ENCODE data around the gene MALRD1. TPM values are rescaled to one million over a fixed set of nuclear protein-coding genes. Genes with fewer than 3 reads are reported as not detected.

The MALRD1 gene
- total RNA-seq, 2 experiments from 2014 or later, result not detected

DNA sequence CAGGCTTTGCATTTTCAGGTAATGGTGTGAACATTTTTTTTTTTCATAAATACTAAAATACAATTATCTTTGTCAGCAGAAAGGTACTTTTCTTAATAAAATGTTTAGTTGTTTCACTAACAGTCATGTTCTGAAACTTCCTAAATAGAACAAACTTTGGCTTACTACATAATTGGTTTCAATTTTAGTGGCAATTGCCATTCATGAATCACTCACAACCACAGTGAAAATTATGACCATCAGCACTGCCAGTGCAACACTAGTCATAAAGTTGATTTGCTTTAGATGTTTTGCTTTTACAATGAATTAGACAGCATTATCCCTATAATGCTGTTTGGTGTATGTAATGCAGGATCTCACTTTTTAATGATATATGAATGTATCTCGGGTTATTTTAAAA is 470.0 kb downstream of the MALRD1 start:
- Mint-ChIP-seq H3K4me3 (no peak overlapping the region), H3K4me1 (no peaks in the 10 kb centered on the region), H3K27ac (no peak overlapping the region), H3K9me3 (peaks cover 2% of the 10 kb centered on the region), H3K27me3 (no peaks in the 10 kb centered on the region), H3K36me3 (no peaks in the 10 kb centered on the region)
- POLR2A ChIA-PET, result no interaction called here
- ATAC-seq (ENCODE audit: low read depth) (no peak), DNase-seq (no peak)

GRCh38 chr10:19531324-19531723 is 482.7 kb downstream of the MALRD1 start:
- H3K36me3 Mint-ChIP-seq, result no peaks in the 10 kb centered on the region
- POLR2A ChIA-PET, result no interaction called here

GRCh38 chr10:19532411-19532810 is 483.8 kb downstream of the MALRD1 start:
- POLR2A ChIA-PET, result no interaction called here
- H3K36me3 Mint-ChIP-seq, result no peaks in the 10 kb centered on the region
- DNase-seq (no peak), ATAC-seq (ENCODE audit: low read depth) (no peak)
- no peak overlapping the region for H3K4me3 Mint-ChIP-seq
- no peaks in the 10 kb centered on the region for H3K27me3 Mint-ChIP-seq
- no peaks in the 10 kb centered on the region for H3K4me1 Mint-ChIP-seq
- no peak overlapping the region for H3K27ac Mint-ChIP-seq
- no peaks in the 10 kb centered on the region for H3K9me3 Mint-ChIP-seq

More at GRCh38 chr10:19531324-19531723, 482.7 kb downstream of the MALRD1 start:
- DNase-seq, result no peak
- H3K4me3 Mint-ChIP-seq, result no peak overlapping the region
- H3K27me3 Mint-ChIP-seq, result no peaks in the 10 kb centered on the region
- no peaks in the 10 kb centered on the region for H3K4me1 Mint-ChIP-seq
- no peak for ATAC-seq (ENCODE audit: low read depth)
- H3K9me3 Mint-ChIP-seq, result no peaks in the 10 kb centered on the region
- no peak overlapping the region for H3K27ac Mint-ChIP-seq

- Mint-ChIP-seq H3K27ac (no peak overlapping the region), H3K4me1 (no peaks in the 10 kb centered on the region), H3K36me3 (no peaks in the 10 kb centered on the region), H3K4me3 (no peak overlapping the region), H3K27me3 (no peaks in the 10 kb centered on the region), H3K9me3 (no peaks in the 10 kb centered on the region)
- POLR2A ChIA-PET, result no interaction called here
- no peak for ATAC-seq (ENCODE audit: low read depth)
- DNase-seq, result no peak
These were observed 492.7 kb downstream of the MALRD1 start for GRCh38 chr10:19541299-19541698.

- peaks cover 1% of the 10 kb centered on the region for H3K9me3 Mint-ChIP-seq
- no peaks in the 10 kb centered on the region for H3K4me1 Mint-ChIP-seq
These were observed 497.6 kb downstream of the MALRD1 start for GRCh38 chr10:19546224-19546623.

GRCh38 chr10:19549503-19549902 is 500.9 kb downstream of the MALRD1 start:
- DNase-seq, result no peak
- no peak overlapping the region for H3K27ac Mint-ChIP-seq
- peaks cover 1% of the 10 kb centered on the region for H3K9me3 Mint-ChIP-seq
- POLR2A ChIA-PET, result no interaction called here
- H3K36me3 Mint-ChIP-seq, result no peaks in the 10 kb centered on the region
- H3K4me3 Mint-ChIP-seq, result no peak overlapping the region
- ATAC-seq (ENCODE audit: low read depth), result no peak
- no peaks in the 10 kb centered on the region for H3K27me3 Mint-ChIP-seq
- H3K4me1 Mint-ChIP-seq, result no peaks in the 10 kb centered on the region

More at GRCh38 chr10:19546224-19546623, 497.6 kb downstream of the MALRD1 start:
- ATAC-seq (ENCODE audit: low read depth) (no peak), DNase-seq (no peak)
- Mint-ChIP-seq H3K27me3 (no peaks in the 10 kb centered on the region), H3K36me3 (no peaks in the 10 kb centered on the region), H3K27ac (no peak overlapping the region), H3K4me3 (no peak overlapping the region)
- POLR2A ChIA-PET, result no interaction called here

DNA sequence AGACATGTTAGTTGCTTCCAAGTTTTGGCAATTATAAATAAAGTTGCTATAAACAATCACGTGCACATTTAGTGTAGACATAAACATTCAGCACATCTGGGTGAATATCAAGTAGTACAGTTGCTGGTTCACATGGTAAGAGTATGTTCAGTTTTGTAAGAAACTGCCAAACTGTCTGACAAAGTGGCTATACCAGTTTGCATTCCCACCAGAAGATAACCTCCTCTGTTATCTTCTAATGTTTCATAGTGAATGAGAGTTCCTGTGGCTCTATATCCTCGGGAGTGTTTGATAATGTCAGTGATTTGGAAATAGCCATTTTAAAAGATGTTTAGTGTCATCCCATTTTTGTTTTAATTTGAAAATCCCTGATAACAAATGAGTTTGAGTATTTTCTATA is 508.1 kb downstream of the MALRD1 start:
- DNase-seq (no peak), ATAC-seq (ENCODE audit: low read depth) (no peak)
- Mint-ChIP-seq H3K27ac (no peak overlapping the region), H3K36me3 (no peaks in the 10 kb centered on the region), H3K9me3 (no peaks in the 10 kb centered on the region), H3K4me3 (no peak overlapping the region), H3K27me3 (no peaks in the 10 kb centered on the region), H3K4me1 (no peaks in the 10 kb centered on the region)
- POLR2A ChIA-PET, result no interaction called here

GRCh38 chr10:19561181-19561580 is 512.6 kb downstream of the MALRD1 start:
- no peak overlapping the region for H3K4me3 Mint-ChIP-seq

DNA sequence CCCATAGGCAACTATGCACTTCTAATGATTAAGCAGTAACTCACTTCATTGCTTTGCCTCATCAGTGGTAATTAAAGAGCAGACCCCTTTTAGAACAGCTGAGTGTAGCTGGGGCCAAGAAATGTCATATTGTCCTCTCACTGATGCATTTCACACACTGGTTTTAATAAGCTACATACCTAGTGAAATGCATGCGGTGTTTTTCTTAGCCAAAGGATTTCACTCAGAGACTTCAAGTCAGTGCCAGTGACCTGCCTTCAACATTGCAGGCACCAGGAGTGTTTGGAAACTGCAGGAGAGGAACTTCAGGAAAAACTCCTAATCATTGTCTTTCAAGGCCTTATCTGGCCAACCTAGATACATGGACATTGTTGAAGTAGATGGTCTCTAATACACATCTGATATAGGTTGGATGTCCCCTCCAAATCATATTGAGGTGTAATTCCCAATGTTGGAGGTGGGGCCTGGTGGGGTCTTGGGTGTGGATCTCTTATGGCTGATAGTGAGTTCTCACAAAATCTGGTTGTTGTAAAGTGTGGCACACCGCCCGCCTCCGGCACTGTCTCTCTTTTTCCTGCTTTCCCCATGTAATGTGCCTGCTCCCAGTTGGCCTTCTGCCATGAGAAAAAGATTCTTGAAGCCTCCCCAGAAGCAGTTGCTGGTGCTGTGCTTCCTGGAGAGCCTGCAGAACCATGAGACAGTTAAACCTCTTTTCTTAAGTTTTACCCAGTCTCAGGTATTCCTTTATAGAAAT is 515.0 kb downstream of the MALRD1 start:
- Mint-ChIP-seq H3K27me3 (no peaks in the 10 kb centered on the region), H3K4me3 (no peak overlapping the region), H3K4me1 (no peaks in the 10 kb centered on the region), H3K27ac (no peak overlapping the region), H3K9me3 (no peaks in the 10 kb centered on the region), H3K36me3 (no peaks in the 10 kb centered on the region)
- ATAC-seq (ENCODE audit: low read depth) (no peak), DNase-seq (no peak)
- POLR2A ChIA-PET, result interaction anchor here (0.6 kb wide), 1 partner anchor 1389 kb away, joined by 4 read pairs; no protein-coding TSS in a partner anchor

More at GRCh38 chr10:19561181-19561580, 512.6 kb downstream of the MALRD1 start:
- DNase-seq (no peak), ATAC-seq (ENCODE audit: low read depth) (no peak)
- Mint-ChIP-seq H3K4me1 (no peaks in the 10 kb centered on the region), H3K27me3 (no peaks in the 10 kb centered on the region), H3K27ac (no peak overlapping the region), H3K9me3 (no peaks in the 10 kb centered on the region), H3K36me3 (no peaks in the 10 kb centered on the region)
- POLR2A ChIA-PET, result no interaction called here

GRCh38 chr10:19570120-19570519 is 521.5 kb downstream of the MALRD1 start:
- ATAC-seq (ENCODE audit: low read depth) (no peak), DNase-seq (no peak)
- Mint-ChIP-seq H3K27ac (no peak overlapping the region), H3K4me3 (no peak overlapping the region), H3K27me3 (no peaks in the 10 kb centered on the region), H3K36me3 (no peaks in the 10 kb centered on the region), H3K4me1 (no peaks in the 10 kb centered on the region), H3K9me3 (no peaks in the 10 kb centered on the region)
- POLR2A ChIA-PET, result no interaction called here

GRCh38 chr10:19570991-19571390 is 522.4 kb downstream of the MALRD1 start:
- POLR2A ChIA-PET, result no interaction called here
- no peak for ATAC-seq (ENCODE audit: low read depth)
- Mint-ChIP-seq H3K9me3 (peaks cover 1% of the 10 kb centered on the region), H3K27me3 (no peaks in the 10 kb centered on the region), H3K27ac (no peak overlapping the region), H3K4me3 (no peak overlapping the region), H3K36me3 (no peaks in the 10 kb centered on the region), H3K4me1 (no peaks in the 10 kb centered on the region)
- no peak for DNase-seq

DNA sequence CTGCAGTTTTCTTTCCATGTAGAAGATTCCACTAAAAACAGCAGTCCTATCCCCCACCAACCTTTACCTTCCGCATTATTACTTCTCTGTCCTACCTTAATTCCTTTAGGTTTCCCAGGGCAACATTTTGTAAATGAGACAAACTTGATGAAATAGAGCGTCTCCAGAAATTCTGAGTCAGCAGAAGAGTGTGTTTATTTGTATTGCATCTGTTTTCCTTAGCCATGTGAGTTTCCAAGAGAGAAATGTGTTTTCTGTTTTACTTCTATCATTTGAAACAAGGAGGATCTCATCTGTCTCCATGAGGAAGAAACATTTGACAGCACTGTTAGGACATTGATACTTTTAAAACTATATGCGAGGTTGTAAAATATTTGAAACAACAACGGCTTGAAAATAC is 523.5 kb downstream of the MALRD1 start:
- ATAC-seq (ENCODE audit: low read depth), result no peak
- Mint-ChIP-seq H3K4me1 (no peaks in the 10 kb centered on the region), H3K27ac (no peak overlapping the region), H3K36me3 (no peaks in the 10 kb centered on the region), H3K27me3 (no peaks in the 10 kb centered on the region), H3K4me3 (no peak overlapping the region), H3K9me3 (peaks cover 1% of the 10 kb centered on the region)
- no peak for DNase-seq
- POLR2A ChIA-PET, result no interaction called here

GRCh38 chr10:19576576-19576975 is 528.0 kb downstream of the MALRD1 start:
- Mint-ChIP-seq H3K9me3 (peaks cover 3% of the 10 kb centered on the region), H3K27ac (no peak overlapping the region), H3K4me1 (no peaks in the 10 kb centered on the region), H3K27me3 (no peaks in the 10 kb centered on the region), H3K36me3 (no peaks in the 10 kb centered on the region), H3K4me3 (no peak overlapping the region)
- DNase-seq (no peak), ATAC-seq (ENCODE audit: low read depth) (no peak)
- POLR2A ChIA-PET, result no interaction called here

DNA sequence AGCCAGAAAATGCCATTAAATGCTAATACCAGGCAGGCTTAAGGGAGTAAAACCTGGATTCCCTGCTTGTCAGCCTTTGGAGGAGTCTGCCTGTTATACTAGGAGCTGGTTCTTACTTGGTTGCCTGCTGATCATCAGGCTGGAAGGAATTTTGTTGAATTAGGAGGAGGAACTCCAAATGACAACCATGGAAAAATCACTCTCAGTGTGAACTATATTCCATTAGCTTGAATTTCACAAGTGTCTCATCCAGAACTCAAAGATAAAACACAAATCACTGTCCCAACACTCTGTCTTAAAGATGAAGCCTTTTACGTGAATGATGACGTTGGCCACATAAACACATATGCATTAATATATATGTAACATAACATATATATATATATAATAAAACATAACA is 528.8 kb downstream of the MALRD1 start:
- Mint-ChIP-seq H3K27ac (no peak overlapping the region), H3K36me3 (no peaks in the 10 kb centered on the region), H3K4me3 (no peak overlapping the region), H3K9me3 (peaks cover 3% of the 10 kb centered on the region), H3K4me1 (no peaks in the 10 kb centered on the region), H3K27me3 (no peaks in the 10 kb centered on the region)
- POLR2A ChIA-PET, result no interaction called here
- DNase-seq (no peak), ATAC-seq (ENCODE audit: low read depth) (no peak)
